HepG2 (cell line): ENCODE data around the gene SNX13.

Experiments used
- CBX2 ChIP-seq, 2 experiments: fragments of 200-600 bp in 1 of 2; sonication (generic); formaldehyde crosslinking in 1 of 2; IDR thresholded peaks; 2 replicates each; pipeline versions ENCODE4 v1.7.0 to v1.8.1; 2018 to 2022; ENCODE audit warnings: low read depth in 2 of 2, low read length in 1 of 2, mild to moderate bottlenecking in 1 of 2, missing genetic modification reagents in 1 of 2
- CTCF ChIP-seq: sonication (generic); formaldehyde crosslinking; IDR thresholded peaks from 2 replicates; pipeline ENCODE4 v1.5.0; 2020; ENCODE audit warnings: mild to moderate bottlenecking, missing genetic modification reagents, moderate library complexity
- EP300 ChIP-seq, 3 experiments: sonication (generic) in 1 of 3; formaldehyde crosslinking in 1 of 3; IDR thresholded peaks; 2 replicates each; pipeline versions ENCODE4 v1.5.1 to v1.6.1; 2011 to 2020; ENCODE audit warnings: low read depth in 2 of 3, low read length in 2 of 3, borderline replicate concordance in 1 of 3, improper control_type of control experiment in 1 of 3, mild to moderate bottlenecking in 1 of 3, missing genetic modification reagents in 1 of 3, moderate library complexity in 1 of 3
- FOXP1 ChIP-seq, 2 experiments: fragments of 450-650 bp in 1 of 2; IDR thresholded peaks; 2 replicates each; pipeline ENCODE4 v1.6.1; 2017 to 2018; ENCODE audit warnings: antibody characterized with exemption in 1 of 2
- FOXP4 ChIP-seq: sonication (generic); formaldehyde crosslinking; IDR thresholded peaks from 2 replicates; pipeline ENCODE4 v1.4.0; 2020; ENCODE audit warnings: missing genetic modification reagents
- SRSF4 ChIP-seq: fragments of 200-400 bp; formaldehyde crosslinking; IDR thresholded peaks from one replicate; pipeline ENCODE4 v1.6.1; 2018; ENCODE audit warnings: mild to moderate bottlenecking, low read depth, low read length, moderate library complexity; ENCODE audit not compliant: poor library complexity, severe bottlenecking
- TEAD2 ChIP-seq: sonication (generic); formaldehyde crosslinking; IDR thresholded peaks from 2 replicates; pipeline ENCODE4 v1.9.0; 2021; ENCODE audit warnings: missing genetic modification reagents

- no peak for TF ChIP-seq FOXP4 (CRISPR knock-in tag)
- no peak for TF ChIP-seq TEAD2 (CRISPR knock-in tag)
- no peak for TF ChIP-seq FOXP1 (IDR thresholded peaks at IDR 0.05)
- TF ChIP-seq FOXP1 (CRISPR knock-in tag; IDR thresholded peaks at IDR 0.05) = no peak
- no peak for TF ChIP-seq CTCF (CRISPR knock-in tag)
- TF ChIP-seq SRSF4 = no peak
- no peak for TF ChIP-seq CBX2 (IDR thresholded peaks at IDR 0.05; ENCODE audit: low read depth, low read length)
- no peak for TF ChIP-seq CBX2 (CRISPR knock-in tag; IDR thresholded peaks at IDR 0.05; ENCODE audit: low read depth)
- TF ChIP-seq EP300 (IDR thresholded peaks at IDR 0.05; ENCODE audit: low read depth in 2 of 2, low read length in 2 of 2) = no peak
- no peak for TF ChIP-seq EP300 (CRISPR knock-in tag; IDR thresholded peaks at IDR 0.05; ENCODE audit: borderline replicate concordance)
These were observed 26.4 kb upstream of the SNX13 start for GRCh38 chr7:17966706-17967105.
